GM18867 (cell line): ENCODE data around the gene CEACAM20.
"Not testable (repeated sequence)": the region's sequence is repeated elsewhere in the genome, so short reads cannot be mapped to it uniquely, and the experiment has no call there.

Experiments
- ATAC-seq: cut with Tn5 transposase; IDR thresholded peaks from one replicate; pipeline ENCODE4 v1.9.1; 2021; ENCODE audit warnings: mild to moderate bottlenecking, moderate library complexity; ENCODE audit not compliant: unreplicated experiment

CEACAM20 gene

GRCh38 chr19:44529536-44529935, at the start of gene CEACAM20:
Gene CEACAM20 (minus strand): TSS chr19:44529675. CDS start chr19:44529509, 166 bp downstream.
- ATAC-seq = no peak

- ATAC-seq = no peak
Measured at GRCh38 chr19:44577566-44577874, 48.0 kb upstream of the CEACAM20 start.

GRCh38 chr19:44576843-44577565, 47.5 kb upstream of the CEACAM20 start:
- ATAC-seq = no peak

- ATAC-seq = no peak
Measured at GRCh38 chr19:44575116-44575700, 45.7 kb upstream of the CEACAM20 start.

- no peak for ATAC-seq
Measured at GRCh38 chr19:44574186-44574950, 44.9 kb upstream of the CEACAM20 start.

GRCh38 chr19:44573627-44574026, 44.2 kb upstream of the CEACAM20 start:
- no peak for ATAC-seq

- ATAC-seq = no peak
Measured at GRCh38 chr19:44573183-44573582, 43.7 kb upstream of the CEACAM20 start.

GRCh38 chr19:44572581-44572900, 43.1 kb upstream of the CEACAM20 start:
- ATAC-seq = no peak

GRCh38 chr19:44571830-44572580, 42.5 kb upstream of the CEACAM20 start:
- ATAC-seq = no peak

GRCh38 chr19:44570984-44571684, 41.7 kb upstream of the CEACAM20 start:
- ATAC-seq = no peak

GRCh38 chr19:44570603-44570983, 41.1 kb upstream of the CEACAM20 start:
- no peak for ATAC-seq

GRCh38 chr19:44567745-44568144, 38.3 kb upstream of the CEACAM20 start:
- no peak for ATAC-seq

GRCh38 chr19:44566984-44567383, 37.5 kb upstream of the CEACAM20 start:
- no peak for ATAC-seq

GRCh38 chr19:44563086-44563655, 33.7 kb upstream of the CEACAM20 start:
- ATAC-seq = not testable (repeated sequence)

- no peak for ATAC-seq
Measured at GRCh38 chr19:44557933-44558332, 28.5 kb upstream of the CEACAM20 start.

GRCh38 chr19:44554641-44555246, 25.3 kb upstream of the CEACAM20 start:
- ATAC-seq = no peak

GRCh38 chr19:44553478-44554171, 24.1 kb upstream of the CEACAM20 start:
- ATAC-seq = no peak

GRCh38 chr19:44552324-44552723, 22.8 kb upstream of the CEACAM20 start:
- ATAC-seq = no peak

- ATAC-seq = no peak
Measured at GRCh38 chr19:44551850-44552249, 22.4 kb upstream of the CEACAM20 start.

- not testable (repeated sequence) for ATAC-seq
Measured at GRCh38 chr19:44550976-44551375, 21.5 kb upstream of the CEACAM20 start.
